Pons (tissue), 1 donor: Measurements from ENCODE around the gene TBC1D7.

ENCODE experiments used
- DNase-seq: peaks from one replicate; pipeline ENCODE4 v3.0.0-alpha.2; 2016; ENCODE audit warnings: low spot score

The TBC1D7 gene

DNA sequence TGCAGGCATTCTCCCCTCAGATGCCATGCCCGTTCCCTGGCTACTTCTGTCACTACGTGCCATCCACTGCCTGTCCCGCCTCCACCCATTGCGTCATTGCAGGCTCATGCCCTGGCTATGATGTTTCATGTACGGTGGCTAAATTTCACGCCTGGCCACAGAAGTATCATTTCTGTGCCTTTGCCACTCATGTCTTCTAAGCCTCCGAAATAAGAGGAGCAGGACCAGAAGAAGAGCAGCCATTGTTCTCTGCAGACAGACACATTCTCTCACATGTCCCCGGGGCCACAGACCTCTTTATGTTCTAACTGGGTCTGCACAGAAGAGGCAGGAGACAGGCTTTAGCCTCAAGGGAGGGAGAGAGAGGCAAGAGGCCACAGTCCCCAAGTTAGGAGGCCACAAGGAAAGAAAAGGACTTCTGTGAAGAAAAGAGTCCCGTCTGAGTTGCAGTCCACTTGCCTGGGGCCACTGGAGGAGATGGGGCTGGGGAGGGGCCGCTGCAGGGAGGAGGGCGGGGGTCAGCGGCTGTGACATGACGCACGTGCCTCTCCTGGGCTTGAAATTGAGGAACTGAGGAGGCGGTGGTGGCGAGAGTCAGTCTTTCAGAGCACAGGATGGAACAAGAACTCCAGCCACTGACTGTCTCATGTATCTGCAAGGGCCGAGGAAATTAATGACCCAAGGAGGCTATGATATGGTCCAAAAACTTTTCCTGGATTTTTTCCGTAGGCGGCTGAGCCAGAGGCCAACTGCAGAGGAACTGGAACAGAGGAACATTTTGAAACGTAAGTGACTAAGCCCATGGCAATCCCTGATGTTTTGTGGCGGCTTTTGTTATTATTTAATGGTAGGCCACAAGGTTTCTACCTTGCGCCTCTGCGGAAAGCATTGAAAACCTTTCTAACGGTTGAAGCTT is 55.9 kb downstream of the TBC1D7 start:
- peak; percentile 75 for DNase-seq

DNA sequence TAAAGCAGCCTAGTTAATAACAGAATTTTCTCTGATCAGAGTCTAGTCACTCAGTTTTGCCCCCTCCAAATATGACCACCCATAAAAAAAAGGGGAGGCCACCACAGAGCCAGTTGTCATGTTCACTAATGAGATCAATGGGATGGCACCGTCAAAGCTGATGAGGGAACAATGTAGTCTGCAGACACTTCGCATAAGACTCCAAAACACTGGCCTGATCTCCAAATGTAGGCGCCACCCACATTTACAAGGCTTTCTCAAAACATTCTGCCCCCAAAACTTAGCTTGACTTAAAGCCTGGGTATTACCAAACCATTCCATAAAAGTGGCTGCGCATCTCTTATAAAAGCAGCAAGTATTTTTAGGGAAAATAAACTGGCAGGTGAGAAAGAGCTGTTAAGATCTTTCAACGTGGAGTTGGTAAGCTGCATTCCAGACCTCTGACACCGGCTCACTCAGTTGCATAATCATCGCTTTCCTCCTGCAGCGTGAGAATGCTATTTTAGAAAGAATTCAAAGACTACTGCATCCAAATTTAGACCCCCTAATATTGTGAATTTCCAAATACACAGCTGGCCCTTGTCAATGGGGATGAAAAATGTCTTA is 59.3 kb downstream of the TBC1D7 start:
- no peak for DNase-seq

DNA sequence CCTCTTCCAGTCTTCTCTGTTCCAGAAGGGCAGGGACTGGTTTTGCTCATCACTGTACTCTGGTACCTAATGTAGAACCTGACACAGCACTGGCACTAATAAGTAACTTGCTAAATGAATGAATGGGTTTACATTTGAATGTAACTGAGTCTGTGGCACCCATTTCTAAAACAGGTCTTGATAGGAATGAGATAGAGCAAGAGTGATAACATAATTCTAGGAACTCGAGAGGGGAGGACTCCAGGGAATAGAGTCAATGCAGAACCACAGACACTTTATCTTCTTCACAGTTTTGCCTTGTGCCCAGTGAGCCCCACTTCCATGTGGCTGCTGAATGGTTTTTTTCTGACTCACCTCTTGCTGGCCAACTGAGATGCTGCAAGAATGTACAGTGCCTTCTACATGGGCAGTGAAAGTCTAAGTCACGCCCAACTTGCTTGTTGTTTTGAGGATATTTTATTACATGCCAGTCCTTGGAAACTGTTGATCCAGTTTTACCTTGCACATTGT is 61.1 kb downstream of the TBC1D7 start:
- no peak for DNase-seq

DNA sequence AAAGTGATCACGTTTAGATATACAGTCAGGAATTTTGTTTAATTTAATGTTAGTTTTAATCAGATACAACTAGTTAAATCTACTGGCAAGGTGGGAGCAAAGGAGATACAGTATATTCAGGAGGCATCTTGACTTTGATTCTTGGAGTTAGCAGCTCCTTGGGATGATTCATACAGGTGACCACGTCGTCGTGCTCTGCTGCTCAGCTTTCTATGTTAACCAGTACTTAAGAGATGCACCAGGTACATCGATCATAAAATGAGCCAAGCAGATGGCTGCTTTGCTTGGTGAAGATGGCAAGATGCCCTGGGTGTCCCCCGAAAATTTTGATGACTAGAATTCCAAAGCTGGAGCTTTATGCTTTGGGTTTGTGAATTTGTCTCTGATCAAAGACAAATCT is 64.7 kb downstream of the TBC1D7 start:
- no peak for DNase-seq

DNA sequence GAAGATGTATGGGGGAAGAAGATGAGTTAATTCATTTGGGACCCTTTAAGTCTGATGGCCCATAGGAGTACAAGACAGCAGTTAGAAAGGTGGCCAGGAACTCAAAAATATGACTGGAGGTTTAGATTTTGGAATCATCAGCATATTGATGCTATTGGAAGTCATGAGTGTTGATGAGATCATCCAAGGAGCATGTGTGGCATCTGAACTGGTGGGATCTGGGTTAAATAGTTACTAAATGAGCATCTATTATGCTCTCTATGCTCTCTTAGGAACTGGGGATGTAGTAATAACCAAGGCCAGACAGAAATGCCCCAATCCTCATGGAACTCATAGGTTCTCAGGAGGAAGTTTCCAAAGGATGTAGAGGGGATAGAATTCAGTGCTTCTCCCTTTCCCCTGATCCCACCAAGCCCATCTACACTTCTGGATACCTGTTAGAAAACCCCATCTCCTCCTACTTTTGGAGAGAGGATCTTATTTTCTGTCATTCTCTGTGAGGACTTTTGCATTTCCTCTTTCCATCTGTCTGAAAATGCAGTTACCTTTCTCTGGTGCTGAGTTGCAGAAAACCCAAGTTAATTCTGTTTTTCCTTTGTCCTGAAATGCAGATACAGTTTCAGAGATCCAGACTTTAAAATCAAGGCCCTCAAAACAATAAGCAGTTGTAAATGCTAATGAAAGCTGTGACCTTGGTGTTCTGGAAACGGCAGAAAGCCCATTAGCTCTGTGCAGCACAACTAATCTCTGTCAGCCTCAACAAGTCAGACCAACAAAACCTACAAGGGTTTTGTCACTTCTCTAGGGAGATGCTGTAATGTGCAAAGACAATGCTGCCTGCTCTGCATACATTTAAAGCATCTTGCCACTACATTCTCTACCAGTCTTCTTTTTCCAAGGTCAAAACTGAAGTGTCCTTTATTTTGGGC is 65.8 kb downstream of the TBC1D7 start:
- peak; percentile 15 for DNase-seq

DNA sequence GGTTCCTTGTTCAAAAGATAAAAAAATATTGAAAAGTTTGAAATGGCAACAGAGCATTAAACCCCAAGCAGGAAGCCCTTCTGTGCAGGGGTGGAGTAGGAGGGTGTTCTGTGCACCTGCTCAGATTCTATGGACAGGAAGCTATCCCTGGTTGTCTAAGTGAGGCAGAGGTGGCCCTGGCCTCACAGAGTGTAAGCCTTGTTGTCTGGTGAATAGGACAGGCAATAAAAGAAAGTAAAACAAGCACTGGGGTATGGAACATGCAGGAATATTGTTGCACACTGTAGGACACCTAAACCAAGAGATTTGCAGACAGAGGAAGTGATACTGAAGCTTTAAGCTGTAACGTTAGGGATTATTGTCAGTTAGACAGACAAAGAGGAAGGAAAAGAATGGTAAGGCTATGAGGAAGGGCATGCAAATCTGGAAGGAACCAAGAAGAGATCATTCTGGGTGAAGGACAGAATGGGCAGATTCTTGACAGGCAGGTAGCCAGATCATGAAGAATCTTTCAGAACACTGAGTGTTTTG is 66.8 kb downstream of the TBC1D7 start:
- peak; percentile 76 for DNase-seq

DNA sequence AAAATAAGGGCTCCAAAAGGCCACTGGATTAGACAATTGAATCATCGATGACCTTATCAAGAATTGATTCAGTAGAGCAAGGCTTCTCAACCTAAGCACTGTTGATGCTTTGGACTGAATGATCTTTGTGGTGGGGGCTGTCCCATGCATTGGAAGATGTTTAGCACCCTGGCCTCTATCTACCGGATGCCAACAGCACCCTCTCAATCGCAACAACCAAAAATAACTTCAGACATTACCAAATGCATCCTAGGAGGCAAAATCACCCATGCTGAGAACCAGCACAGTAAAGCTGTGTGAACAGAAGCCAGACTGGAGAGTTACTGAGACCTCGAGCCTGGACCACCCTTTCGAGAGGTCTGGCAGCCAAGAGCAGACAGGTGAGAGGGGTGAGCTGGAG is 67.5 kb downstream of the TBC1D7 start:
- no peak for DNase-seq

- peak; percentile 64 for DNase-seq
These were observed 68.2 kb downstream of the TBC1D7 start for GRCh38 chr6:13260101-13260598.

DNA sequence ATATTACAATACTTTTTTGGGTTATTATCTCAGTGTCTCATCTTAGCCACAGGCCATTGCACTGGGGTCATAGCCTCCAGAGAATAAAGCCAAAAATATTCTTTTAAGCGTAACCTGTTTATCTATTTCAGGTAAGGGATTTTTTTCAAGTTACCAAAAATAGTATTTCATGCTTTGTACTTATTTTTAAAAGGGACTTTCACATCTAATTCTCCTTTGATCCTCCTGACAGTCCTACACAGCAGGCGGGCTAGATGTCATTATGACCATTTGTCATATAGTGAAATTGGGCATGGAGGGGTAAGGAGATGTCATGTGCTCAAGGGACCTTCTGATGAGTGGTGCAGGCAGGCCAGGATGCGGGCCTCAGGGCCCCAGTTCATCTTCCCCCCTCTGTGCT is 68.9 kb downstream of the TBC1D7 start:
- DNase-seq, result no peak

DNA sequence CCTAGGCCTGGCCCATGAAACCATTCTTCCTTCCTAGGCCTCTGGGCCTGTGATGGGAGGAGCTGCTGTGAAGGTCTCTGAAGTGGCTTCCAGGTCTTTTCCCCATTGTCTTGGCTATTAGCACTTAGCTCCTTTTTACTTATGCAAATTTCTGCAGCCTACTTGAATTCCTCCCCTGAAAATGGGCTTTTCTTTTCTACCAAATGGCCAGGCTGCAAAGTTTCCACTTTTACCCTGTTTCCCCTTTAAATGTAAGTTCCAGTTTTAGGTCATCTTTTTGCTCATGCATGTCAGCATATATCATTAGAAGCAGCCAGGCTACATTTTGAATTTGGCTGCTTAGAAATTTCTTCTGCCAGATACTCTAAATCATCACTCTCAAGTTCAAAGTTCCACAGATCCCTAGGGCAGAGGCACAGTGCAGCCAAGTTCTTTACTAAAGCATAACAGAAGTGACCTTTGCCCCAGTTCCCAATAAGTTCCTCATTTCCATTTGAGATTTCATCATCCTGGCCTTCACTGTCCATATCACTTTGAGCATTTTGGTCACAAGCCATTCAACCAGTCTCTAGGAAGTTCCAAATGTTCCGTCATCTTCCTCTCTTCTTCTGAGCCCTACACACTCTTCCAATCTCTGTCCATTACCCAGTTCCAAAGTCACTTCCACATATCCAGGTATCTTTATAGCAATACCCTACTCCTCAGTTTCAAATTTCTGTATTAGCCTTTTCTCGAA is 71.9 kb downstream of the TBC1D7 start:
- peak; percentile 71 for DNase-seq
